GM21717 (cell line): ENCODE measurements around the gene GP1BA.

Experiments used
- ATAC-seq: cut with Tn5 transposase; IDR thresholded peaks from one replicate; pipeline ENCODE4 v1.9.1; 2021; ENCODE audit warnings: mild to moderate bottlenecking, moderate library complexity; ENCODE audit not compliant: unreplicated experiment

Gene GP1BA

DNA sequence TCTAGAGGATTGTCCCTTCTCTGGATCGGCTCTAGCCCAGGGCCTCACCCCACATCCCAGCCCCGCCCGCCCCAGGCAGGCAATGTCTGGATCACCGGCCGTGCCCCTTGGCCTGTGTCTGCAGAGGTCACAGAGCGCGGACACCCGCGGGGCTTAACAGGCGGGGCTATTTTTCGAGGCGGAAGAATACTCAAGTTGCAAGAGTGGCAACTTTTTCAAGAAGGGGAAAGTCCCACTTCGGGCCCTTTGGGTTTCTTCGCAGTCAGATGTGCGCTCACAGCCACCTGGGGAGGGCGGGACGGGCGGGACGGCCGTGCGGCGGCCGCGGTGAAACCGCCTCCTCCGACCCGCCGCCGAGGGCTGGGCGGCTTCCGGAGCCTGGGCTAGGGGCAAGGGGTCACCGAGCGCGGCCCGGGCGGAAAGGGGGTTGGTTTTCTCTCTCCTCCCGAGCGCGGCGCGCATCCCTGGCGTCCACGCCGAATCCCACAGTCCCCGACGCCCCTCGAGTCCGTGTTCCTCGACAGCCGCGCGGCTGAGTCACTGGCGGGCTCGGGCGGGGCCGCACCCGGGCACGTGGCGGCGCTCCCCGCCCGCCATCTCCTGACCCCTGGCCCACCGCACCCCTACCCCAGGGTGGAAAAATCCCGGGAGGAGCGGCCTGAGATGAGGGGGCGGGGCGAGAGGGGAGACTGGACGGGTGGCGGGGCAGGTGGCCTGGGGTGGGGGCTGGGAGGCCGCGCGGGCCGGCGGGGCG, 17.4 kb downstream of the GP1BA start:
- peak; percentile 25 for ATAC-seq

DNA sequence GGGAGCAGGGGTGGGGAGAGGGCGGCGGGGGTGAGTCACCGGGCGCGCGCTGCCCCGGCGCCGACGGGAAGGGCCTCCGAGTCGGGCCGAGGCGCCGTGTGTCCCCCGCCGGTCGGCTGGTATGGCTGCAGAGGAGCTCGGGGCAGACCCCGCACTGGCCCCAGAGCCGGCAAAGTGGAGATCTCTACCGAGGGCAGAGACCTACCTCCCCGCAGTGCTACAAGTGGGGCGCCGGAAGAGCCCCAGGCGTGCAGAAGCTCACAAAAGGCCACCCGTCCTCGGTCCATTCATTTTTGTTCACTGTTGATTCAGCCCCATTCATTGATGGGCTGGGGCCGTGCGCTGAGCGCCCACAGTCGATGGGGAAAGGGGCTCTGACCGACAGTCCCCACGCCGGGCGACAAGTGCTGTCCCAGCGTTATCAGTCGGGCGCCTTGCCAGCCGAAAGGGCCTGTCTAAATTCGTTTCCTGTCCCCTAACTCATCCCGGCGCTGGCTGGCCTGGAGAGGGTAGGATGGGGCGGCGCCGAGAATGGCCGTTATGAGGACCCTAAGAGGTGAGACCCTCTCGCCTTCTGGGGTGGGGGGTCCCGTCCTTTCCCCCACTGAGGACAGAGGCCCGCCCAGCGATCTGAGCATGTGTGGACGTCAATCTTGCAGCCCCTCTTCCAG, 18.1 kb downstream of the GP1BA start:
- peak; percentile 0 for ATAC-seq

DNA sequence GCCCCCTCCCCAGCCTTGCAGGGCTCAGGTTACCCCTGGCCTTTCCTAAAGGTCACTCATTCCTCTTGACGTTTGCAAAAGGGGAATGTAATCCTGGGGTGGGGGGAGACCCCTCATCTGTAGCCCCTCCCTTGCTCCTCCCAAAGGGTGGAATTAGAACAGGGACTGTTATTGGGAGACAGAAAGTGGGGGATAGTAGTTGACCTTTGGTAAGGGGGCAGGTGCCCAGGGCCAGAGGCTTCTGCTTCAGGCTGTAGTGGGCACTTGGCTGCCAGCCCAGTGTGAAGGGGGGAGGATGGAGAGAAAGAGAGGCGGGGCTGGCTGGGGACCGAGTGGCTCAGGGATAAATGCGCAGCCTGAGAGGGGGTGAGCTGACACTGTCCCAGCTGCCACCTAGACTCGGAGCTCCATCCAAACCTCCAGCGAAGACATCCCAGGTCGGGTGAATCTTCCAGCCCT, 18.7 kb downstream of the GP1BA start, which contains the start of gene ENO3:
Gene ENO3, plus strand, starts transcription at position 374 of the 459 bp plus-strand sequence. CDS start 711 bp downstream, outside the sequence.
- ATAC-seq, result no peak

DNA sequence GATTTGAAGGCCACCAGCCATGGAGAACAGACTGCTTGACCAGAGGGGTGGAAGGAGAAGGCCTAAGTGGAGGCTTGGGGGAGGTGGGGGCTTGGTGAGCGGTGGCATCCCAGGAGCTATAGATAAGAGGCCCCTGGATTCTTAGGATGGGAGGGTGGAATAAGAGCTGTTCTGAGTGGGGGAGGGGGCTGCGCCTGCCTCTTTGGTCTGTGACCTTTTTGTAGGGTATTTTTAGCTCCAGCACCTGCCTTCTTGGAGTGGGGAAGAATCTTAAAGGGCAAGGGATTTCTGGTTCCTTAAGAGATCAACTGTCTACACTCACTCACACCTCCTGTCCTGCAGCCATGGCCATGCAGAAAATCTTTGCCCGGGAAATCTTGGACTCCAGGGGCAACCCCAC, 19.4 kb downstream of the GP1BA start:
- no peak for ATAC-seq

DNA sequence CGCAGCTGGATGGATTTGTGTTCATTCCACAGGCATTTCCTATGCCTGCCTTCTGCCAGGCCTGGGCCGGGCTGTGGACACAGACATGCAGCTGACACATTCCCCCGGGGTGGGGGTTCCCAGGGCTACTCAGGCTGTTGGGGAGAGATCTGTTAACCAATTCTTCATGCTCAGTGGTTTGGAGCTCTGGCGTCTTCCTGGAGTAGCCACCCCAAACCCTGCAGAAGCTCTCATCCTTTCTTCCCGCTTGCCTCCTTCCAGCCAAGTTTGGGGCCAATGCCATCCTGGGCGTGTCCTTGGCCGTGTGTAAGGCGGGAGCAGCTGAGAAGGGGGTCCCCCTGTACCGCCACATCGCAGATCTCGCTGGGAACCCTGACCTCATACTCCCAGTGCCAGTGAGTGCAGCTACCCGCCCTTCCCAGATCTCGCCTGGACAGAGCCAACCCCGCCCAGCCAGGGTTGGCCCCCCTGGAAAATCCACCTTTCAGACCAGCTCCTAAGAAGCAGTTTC, 21.4 kb downstream of the GP1BA start:
- ATAC-seq, result no peak

DNA sequence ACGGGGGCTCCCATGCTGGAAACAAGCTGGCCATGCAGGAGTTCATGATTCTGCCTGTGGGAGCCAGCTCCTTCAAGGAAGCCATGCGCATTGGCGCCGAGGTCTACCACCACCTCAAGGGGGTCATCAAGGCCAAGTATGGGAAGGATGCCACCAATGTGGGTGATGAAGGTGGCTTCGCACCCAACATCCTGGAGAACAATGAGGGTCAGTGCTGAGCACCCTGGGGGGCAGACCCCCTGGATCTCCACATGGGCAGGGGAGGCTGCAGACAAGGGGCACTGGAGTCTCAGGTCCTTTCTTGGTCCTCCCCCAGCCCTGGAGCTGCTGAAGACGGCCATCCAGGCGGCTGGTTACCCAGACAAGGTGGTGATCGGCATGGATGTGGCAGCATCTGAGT, 23.0 kb downstream of the GP1BA start:
- ATAC-seq, result no peak

DNA sequence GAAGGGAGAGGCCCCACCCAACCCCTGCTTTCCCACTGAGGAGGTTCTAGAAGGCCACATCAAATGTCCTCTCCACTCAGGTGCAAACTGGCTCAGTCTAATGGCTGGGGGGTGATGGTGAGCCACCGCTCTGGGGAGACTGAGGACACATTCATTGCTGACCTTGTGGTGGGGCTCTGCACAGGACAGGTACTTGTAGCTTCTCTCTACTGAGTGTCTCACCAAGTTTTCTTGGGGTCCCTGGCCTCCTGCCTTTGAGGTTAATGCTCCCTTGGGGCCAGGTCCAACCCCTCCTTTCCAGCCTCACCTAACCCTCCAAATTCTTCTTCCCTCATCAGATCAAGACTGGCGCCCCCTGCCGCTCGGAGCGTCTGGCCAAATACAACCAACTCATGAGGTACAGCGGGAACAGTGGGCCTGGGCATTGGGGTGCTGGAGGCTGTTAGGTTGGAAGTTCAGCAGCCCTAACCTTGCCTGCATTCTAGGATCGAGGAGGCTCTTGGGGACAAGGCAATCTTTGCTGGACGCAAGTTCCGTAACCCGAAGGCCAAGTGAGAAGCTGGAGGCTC, 24.5 kb downstream of the GP1BA start:
- ATAC-seq, result no peak

DNA sequence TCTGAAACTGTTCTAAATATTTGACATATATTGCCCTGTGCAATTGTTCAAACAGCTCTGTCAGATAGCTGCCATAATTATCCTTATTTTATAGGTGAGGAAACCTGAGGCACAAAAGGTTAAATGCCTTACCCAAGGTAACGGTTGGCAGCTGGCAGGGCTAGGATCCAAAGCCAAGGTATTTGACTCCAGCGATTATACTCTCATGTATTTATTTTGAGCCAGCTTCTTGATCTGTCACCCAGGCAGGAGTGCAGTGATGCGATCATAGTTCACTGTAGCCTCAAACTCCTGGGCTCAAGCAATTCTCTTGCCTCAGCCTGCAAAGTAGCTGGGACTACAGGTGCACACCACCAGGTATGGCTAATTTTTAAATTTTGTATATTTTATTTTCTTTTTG, 26.0 kb downstream of the GP1BA start:
- ATAC-seq, result no peak

DNA sequence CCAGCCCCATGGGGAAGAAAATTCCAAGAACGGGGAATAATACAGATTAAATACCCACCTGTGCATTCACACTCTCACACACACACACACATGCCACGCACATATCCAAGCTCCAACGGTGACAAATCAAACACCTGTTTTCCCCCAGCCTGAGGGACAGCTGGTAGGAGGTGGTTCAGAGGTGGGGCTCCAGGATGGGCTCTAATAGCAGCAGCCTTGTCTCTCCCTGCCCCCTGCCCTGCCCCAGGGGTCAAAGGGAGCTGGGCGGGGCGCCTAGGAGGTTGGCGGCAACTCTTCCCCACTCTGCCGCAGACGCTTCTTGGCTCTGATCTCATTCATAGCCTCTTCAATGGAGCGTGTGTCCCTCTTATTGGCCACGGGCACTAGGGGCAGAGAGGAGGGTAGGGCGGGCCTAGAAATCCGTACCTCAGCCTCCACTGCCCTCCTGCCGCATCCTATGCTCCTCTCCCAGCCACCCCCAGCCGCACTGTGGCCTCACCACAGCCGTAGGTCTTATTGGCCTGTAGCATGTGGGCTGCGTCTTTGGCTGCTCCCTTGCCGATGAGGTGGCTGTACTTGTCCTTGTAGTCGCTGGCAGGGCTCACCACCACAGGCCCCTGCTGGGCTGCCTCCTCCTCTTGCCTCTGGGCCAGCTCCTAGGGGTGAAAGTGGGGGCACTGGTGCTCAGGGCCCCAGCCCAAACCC, 27.3 kb downstream of the GP1BA start:
- no peak for ATAC-seq

DNA sequence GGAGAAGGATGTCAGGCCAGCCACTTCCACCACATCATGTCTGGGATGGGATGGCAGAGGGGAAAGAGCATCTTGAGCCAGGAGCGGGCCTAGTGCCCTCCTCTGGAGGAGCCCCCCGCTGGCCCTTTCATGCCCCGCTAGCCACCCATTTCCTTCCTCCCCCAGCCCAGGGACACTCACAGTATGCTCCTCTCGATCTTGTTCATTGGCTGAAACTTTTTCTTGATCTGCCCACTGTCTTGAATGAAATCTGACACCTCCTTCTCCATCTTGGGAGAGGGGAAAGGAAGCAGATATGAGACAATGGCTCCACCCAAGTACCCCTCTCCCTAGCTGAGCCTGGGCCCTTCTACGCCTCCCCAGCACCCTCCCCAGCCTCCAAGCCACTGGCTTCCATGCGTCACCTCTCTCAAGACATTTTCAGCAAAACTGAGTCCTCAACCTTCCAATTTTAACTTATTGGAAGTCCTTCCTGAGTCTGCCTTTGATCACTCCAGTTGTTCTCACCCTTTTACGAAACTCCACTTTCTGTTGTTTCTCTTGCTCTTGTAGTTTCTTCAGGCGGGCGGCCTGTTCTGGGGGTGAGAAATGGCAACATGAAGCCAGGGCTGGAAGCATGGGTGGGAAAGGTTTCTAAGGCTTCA, 28.3 kb downstream of the GP1BA start:
- no peak for ATAC-seq

DNA sequence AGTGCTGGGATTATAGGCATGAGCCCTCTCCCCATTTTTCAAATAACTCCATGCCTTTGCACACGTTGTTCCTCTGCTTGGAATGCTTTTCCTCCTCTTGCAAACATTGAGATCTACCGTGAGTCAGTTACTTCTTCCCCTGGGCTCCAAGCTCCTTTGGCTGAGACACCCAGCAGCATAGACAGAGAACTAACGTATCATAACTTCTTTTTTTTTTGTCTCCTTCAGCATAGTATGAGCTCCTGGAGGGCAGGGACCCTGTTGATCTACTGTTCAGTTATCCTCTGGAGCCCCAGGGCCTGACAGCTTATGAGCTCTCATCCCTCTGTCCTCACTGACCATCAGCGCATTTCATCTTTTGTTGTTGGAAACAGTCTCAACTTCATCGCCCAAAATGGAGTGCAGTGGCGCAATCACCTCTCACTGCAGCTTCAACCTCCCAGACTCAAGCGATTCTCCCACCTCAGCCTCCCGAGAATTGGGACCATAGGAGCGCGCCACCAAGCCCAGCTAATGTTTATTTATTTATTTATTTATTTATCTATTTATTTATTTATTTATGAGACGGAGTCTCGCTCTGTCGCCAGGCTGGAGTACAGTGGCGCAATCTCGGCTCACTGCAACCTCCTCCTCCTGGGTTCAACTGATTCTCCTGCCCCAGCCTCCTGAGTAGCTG, 33.4 kb downstream of the GP1BA start:
- no peak for ATAC-seq

DNA sequence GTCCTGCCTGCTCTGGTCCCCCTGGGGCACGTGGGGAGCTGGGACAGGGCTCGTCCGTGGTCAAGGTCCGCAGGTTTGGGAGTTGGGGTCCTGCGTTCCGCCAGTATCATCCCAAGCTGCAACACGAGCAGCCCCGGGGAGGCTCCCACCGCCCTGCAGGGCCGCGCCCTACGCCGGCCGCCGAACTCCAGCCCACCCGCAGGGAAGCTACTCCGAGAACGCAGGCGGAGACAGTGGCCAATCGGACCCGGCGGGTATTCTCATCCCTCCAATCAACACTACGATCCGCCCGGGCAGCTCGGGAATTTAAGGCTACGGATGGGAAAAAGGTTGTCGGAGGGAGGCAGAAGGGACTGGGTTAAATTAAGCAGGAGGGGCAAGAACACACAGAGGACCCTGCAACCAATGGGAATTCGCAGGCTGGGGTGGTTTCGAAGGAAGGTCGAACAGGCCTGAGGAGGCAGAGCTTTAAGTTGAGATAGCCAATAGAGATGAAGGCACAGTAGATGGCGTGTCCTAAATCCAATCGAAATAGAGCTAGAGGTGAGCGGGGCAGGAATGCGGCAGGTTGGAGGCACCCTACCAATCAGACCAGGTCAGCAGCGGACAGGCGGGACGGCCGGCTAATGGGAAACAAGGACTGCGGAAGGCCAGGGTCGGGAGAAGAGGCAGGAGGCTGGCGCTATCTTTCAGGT, 34.9 kb downstream of the GP1BA start:
- peak; percentile 75 for ATAC-seq

DNA sequence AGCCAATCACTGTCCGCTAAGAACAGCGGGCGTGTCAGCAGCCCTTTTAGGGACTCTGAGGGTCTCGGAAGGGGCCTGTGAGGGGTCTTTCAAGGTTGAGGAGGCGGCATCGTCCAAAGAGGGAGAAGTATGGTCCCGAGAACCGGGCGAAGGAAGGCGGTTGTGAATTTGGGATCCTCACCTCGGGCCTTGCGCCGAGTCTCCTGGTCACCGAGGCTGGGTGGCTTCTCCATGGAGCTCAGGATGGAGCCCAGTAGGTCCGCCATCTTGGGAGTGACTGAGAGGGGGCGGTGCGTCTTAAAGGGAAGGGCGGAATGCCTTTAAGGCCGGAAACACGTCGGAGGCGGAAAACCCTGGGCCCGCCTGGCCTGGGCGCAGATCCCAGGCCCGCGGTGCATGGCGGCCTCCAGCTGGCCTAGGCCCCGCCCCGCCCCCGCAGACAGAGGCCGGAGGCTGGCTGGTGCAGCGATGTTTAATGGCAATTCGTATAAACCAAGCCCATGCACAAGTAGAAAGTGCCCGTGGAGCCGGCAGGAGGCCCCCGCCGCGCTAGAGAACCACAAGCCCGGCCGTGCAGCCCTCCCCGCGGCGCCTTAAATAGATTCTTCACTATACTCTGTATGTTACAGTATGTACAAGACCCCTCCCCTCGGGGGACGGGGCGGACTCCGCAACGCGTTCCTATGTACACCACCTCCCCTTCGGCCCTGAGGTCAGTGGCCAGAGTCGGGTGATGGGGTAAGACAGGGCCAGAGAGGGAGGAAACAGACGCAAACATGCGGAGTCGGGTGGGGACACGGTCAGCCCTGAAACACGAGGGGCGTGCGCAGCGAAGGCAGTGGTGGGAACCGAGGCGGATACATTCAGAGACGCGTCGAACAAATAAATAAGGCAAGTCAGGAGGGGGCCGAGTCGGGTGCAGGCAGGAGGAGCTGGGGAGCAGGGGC, 35.7 kb downstream of the GP1BA start, which contains the start of gene SPAG7:
Gene SPAG7, minus strand, starts transcription at position 279 of the 947 bp plus-strand sequence. Its CDS starts 13 bp downstream, at position 266.
- peak; percentile 43 for ATAC-seq

DNA sequence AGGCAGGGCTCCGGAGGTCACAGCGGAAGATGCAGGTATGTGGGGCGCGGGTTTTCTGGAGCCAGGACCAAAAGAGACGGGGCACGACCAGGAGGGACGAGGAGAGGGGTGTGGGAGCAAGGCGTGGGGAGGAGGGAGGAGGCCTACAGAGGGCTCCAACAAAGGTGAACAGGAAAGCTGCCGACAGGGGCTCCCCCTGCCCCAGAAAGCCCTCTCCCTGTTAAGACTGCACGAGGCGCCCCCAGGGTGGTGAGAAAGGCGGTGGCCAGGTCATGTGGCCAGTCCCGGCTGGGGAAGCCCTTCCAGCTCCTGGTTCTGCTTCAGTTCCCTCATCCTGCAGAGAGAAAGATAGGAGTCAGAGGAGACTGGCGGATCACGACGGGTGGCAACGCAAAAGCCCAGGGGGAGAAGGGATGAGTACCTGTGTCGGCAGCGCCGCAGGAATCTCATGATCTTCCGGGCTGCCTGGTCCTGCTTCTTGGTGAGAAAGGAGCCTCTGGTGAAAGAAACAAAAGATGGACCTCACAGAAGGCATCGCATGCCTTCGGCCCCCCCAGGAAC, 36.5 kb downstream of the GP1BA start:
- no peak for ATAC-seq

DNA sequence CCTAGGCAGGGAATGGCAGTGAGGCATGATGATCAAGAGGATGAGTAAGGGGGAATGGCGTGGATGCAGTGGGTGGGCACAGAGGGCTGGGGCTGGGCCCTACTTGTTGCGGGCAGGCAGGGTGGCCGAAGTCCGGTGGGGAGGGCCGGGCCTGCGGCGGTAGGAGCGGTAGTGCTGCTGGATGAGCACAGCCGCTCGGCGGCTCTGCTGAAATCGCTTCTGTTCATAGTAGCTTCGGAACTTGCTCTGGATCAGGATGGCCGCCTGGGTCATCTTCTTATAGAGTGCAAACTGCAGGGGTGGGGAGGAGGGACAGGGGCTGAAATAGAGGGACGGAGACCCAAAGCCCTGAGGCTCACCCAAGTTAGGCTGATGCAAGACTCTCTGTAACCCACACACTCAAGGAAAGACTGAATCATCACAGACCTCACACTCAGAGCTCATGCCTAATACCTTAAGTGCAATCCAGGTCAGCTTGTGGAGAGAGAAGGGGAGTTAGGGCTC, 37.0 kb downstream of the GP1BA start:
- no peak for ATAC-seq

DNA sequence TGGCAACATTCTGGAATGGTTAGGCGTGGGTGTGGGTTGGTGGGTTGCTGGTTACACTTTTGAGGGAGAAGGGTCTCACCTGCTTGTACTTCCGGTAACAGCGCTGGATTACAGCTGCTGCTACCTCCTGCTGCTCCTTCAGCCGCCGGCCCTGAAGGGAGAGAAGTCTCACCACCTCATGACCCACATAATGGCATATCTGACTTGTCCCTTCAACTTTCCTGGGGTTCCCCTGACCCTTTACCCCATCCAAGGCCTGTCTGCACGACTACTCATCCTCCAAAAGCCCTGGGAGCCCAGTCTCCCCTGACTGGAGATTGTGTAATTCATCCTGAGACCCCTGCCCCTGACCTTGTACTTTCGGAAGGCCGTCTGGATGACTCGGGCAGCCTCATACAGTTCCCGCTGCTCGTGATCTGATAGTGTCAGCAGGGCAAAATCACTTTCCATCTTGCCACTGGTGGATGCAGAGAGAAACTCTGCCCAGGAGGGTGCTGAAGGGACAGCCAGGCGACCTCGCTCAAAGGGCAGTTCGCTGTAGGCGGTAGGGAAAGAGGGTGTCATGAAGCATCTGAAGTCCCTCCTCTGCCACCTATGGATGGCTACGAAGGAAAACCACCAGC, 37.6 kb downstream of the GP1BA start:
- no peak for ATAC-seq

DNA sequence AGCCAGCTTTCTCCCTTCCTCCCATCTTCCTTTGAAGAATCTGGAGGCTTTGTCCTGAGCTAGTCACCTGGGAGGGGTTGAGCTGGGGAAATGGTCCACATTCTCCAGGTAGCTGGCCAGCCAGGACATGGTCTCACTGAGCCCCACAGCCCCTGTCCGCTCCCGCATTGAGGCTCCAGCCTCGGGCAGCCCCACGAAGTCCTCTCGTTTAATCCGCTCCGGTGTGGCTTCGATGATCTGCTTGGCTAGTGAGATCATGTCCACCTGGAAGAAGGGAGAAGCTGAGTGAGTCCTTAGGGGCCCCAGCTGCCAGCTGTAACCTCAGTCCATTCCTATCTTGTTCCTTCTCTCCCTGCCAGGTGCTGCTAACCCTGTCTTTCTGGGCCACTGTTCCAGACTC, 38.2 kb downstream of the GP1BA start:
- no peak for ATAC-seq
